SHP77 (cell line): ENCODE data around the gene FOXP3.

Experiments used
- DNase-seq, 2 experiments: peaks; one replicate each; lab custom pipeline; 2025; lab: John Stamatoyannopoulos, UW

Gene FOXP3

GRCh38 chrX:49214996-49215526 is 49.4 kb downstream of the FOXP3 start:
- DNase-seq, result no peak

GRCh38 chrX:49214416-49214815 is 50.1 kb downstream of the FOXP3 start:
- DNase-seq, result no peak

- no peak for DNase-seq
These were observed 51.6 kb downstream of the FOXP3 start for GRCh38 chrX:49212861-49213260.

- no peak for DNase-seq
These were observed 52.3 kb downstream of the FOXP3 start for GRCh38 chrX:49212209-49212608.

GRCh38 chrX:49211074-49211473 is 53.4 kb downstream of the FOXP3 start:
- DNase-seq, result no peak

GRCh38 chrX:49210406-49210805 is 54.1 kb downstream of the FOXP3 start:
- DNase-seq, result no peak

GRCh38 chrX:49209434-49210251 is 54.9 kb downstream of the FOXP3 start:
- no peak for DNase-seq

GRCh38 chrX:49208399-49208798 is 56.1 kb downstream of the FOXP3 start:
- no peak for DNase-seq

GRCh38 chrX:49206543-49206942 is 58.0 kb downstream of the FOXP3 start:
- DNase-seq, result no peak

- DNase-seq, result no peak
These were observed 59.1 kb downstream of the FOXP3 start for GRCh38 chrX:49205443-49205842.

GRCh38 chrX:49204709-49205108 is 59.8 kb downstream of the FOXP3 start:
- no peak for DNase-seq

GRCh38 chrX:49204017-49204416 is 60.5 kb downstream of the FOXP3 start:
- no peak for DNase-seq

GRCh38 chrX:49203536-49203935 is 61.0 kb downstream of the FOXP3 start:
- no peak for DNase-seq

GRCh38 chrX:49202022-49202421 is 62.5 kb downstream of the FOXP3 start:
- DNase-seq, result no peak
